Adipose tissue (tissue), 3 donors: ENCODE results near the gene NFKBIA. TPM values are rescaled to one million over a fixed set of nuclear protein-coding genes. Genes with fewer than 3 reads are reported as not detected.
"Not testable (repeated sequence)": the region's sequence is repeated elsewhere in the genome, so short reads cannot be mapped to it uniquely, and the experiment has no call there.

Experiments used
- H3K27ac ChIP-seq: one replicate; pipeline ENCODE4 v1.5.1; 2013; ENCODE audit warnings: low read depth, low read length
- WGBS, 3 donors: extraction: QIAGEN DNeasy Blood & Tissue Kit; methylation state at CpG; one replicate each; pipeline ENCODE4 v1.1.7; 2013; 5-methylcytosine and 5-hydroxymethylcytosine counted together
- polyA plus RNA-seq, 3 donors: library from polyadenylated mRNA; stranded (reverse); fragments of 200-250 nt; gene quantifications; one replicate each; pipeline ENCODE4 v1.2.3, GENCODE V29; 2013
- donor health status: healthy with polysubstance abuse.
- donor health status: Bipolar disorder and iron deficiency.
- donor health status: healthy.

The NFKBIA gene, protein sequence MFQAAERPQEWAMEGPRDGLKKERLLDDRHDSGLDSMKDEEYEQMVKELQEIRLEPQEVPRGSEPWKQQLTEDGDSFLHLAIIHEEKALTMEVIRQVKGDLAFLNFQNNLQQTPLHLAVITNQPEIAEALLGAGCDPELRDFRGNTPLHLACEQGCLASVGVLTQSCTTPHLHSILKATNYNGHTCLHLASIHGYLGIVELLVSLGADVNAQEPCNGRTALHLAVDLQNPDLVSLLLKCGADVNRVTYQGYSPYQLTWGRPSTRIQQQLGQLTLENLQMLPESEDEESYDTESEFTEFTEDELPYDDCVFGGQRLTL
- polyA plus RNA-seq = 100 to 1,000 TPM in 2 of 3 donors, 10 to 100 TPM in 1; 71.7 to 422 (median 244) TPM

DNA sequence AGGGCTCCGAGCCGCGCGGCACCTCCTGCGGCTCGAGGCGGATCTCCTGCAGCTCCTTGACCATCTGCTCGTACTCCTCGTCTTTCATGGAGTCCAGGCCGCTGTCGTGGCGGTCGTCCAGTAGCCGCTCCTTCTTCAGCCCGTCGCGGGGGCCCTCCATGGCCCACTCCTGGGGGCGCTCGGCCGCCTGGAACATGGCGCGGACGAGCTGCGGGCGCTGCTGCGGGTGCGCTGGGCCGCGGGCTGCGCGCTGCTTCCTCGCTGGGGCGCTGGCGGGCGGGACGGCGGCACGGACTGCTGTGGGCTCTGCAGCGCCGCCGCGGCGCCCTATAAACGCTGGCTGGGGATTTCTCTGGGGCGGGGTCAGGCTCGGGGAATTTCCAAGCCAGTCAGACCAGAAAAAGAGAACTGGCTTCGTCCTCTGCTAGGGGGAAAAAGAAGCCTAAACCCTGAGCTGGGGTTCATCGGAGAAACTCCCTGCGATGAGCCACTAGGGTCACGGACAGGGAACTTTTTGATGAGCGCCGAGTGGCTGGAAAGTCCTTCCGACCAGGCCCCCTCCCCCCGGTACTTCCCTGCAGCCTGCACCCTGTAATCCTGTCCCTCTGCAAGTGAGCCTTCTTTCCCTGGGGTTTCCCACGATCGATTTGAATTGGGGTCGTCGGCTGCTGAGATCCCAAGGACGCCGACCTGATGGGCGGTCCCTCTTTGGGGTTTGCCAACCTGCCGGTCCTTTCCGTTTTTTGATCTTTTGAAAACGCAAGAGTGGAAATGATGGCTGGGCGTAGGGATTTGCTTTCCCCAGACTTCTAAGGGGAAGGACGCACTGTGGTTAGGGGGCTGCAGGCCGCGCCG, at the start of gene NFKBIA:
Gene NFKBIA (minus strand): TSS at position 301 of the 855 bp plus-strand sequence. CDS start 105 bp downstream, at position 196.
- H3K27ac ChIP-seq = peak within 1 kb of the TSS; percentile 90
- 0% methylated on average over 47 to 69 of the region's 69 CpGs for WGBS, 3 donors

DNA sequence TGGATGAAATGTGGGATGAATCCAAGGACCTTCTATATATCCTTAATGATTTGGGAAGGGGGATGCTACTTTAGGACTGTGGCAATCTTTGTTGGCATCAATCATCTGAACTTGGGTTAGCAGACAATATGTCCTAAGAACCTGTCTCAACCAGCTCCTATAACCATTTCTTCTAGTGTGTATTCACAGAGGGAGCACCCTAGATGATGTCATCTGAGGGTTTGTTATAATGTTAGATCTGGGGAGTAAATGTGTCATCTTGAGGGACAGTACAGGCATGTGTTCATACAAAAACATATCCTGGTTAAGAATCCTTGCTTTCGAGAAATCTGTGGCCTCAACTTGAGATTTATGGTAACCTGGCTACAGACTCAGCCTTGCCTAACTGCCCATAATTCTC, 41.9 kb upstream of the NFKBIA start:
- whole genome bisulfite sequencing, 3 donors = 85 to 92% (median 88%) methylated on average over 1 of the region's 1 CpG

DNA sequence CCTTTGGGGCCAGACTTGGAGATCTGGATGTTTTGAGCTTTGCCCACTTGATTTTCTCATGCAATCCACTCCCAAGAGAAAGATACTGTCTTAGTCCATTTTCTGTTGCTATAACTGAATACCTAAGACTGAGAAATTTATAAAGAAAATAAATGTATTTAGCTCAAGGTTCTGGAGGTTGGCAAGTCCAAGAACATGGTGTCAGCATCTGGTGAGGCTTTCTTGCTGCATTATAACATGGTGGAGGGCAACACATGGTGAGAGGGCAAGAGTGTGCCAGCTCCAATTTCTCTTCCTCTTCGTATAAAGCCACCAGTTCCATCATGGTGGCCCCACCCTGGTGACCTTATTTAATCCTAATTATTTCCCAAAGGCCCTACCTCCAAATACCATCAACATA, 39.6 kb upstream of the NFKBIA start:
- no peak overlapping the region for H3K27ac ChIP-seq
- 65 to 93% (median 71%) methylated on average over 1 of the region's 1 CpG for WGBS, 3 donors

More for the DNA sequence above, 41.9 kb upstream of the NFKBIA start:
- H3K27ac ChIP-seq = no peak overlapping the region

DNA sequence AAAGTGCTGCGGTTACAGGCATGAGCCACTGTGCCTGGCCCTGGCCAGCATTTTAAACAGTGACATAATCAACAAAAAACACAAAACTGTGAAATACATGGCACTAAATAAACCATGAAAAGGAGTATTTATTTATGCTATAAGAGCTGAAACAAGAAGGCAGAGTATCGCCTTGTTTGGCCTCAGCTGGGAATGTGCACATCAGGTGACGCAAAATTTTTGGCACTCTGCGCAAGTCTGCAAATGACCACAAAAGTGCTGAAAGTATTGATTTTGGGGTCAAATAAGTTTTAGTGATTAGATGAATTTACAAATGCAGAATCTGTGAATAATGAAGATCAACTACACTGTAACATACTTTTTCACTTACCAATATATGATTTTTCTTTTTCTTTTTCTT, 36.6 kb upstream of the NFKBIA start:
- H3K27ac ChIP-seq = no peak overlapping the region
- WGBS, 3 donors = 59 to 97% (median 95%) methylated on average over 4 of the region's 4 CpGs

DNA sequence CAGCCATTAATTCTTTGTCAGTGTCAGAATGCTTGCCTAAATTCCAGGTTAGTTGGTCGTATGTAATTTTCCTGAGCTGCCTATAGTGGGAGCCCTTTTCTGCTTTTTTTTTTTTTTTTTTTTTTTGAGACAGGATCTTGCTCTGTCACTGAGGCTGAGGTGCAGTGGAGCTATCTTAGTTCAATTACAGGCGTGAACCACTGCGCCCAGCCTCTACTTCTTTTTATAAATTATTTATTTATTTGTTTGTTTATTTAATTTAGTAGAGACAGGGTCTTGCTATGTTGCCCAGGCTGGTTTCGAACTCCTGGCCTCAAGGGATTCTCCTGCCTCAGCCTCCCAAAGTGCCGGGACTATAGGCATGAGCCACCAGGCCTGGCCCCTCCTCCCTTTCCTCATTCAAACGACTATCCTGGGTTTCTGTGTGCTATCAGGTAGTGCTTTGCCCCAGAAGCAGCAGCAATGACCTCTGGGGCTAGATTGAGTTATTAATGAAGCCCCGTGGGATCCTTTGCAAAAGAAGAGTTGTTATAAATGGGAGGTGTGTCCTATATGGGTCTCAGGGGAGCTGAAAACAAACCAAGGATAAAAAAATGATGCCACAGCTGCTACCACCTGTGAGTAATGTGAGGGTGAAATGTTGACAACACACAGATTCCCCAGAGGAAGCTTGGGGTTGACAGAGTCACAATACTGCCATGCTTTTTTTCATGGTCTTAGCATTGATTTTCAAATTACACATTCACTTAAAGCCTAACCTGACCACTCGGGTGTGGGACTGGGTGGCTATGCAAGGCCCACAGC, 34.6 kb upstream of the NFKBIA start:
- H3K27ac ChIP-seq = no peak overlapping the region
- WGBS, 3 donors = 60 to 63% (median 63%) methylated on average over 8 of the region's 8 CpGs

DNA sequence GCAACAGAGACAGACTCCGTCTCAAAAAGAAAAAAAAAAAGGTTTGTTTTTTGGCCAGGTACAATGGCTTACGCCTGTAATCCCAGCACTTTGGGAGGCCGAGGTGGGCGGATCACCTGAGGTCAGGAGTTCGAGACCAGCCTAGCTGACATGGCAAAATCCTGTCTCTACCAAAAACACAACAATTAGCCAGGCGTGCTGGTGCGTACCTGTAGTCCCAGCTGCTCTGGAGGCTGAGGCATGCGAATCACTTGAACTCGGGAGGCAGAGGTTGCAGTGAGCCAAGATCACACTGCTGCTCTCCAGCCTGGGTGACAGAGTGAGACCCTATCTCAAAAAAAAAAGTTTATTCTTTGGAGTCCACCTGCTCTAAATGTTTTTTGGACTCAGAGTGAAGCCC, 33.9 kb upstream of the NFKBIA start:
- 91 to 96% (median 92%) methylated on average over 9 of the region's 9 CpGs for WGBS, 3 donors
- not testable (repeated sequence) for H3K27ac ChIP-seq

DNA sequence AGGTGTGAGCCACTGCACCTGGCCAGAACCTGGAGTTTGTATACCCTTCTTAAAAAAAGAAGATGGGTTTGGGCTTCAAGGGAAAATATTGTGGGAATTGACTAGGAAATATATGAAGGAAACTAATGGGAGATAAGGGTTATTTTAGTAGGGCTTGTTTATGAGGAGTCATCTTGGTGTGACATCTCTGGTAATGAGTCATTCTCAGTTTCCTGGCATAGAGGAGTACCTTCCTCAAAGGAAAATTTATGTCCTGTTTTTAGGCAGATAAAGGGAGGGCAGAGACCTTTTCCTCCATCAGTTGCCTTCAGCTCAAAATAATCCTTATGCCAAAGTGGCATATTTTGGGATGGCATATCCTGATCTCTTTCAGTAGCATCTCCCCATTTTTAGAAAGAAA, 30.6 kb upstream of the NFKBIA start:
- H3K27ac ChIP-seq = no peak overlapping the region

DNA sequence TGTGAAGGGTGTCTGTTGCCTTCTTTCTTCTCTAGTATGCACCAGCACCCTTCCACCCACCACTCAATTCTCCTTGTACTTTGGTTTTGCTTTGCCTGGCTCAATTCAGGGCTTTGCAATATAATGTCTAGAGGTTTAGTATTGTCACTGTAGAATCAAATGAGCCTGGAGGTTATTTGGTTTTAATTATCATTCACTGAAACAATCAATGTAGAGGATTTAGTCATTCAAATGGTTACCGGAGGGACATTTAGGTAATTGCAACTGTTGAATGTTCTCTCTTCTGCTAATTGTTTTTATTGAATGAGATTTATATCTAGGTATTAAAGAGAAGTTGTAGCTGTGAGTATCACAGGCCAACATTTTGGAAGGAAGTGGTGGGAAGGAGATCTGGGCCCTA, 29.3 kb upstream of the NFKBIA start:
- H3K27ac ChIP-seq = no peak overlapping the region
- 91 to 97% (median 97%) methylated on average over 1 of the region's 1 CpG for WGBS, 3 donors

DNA sequence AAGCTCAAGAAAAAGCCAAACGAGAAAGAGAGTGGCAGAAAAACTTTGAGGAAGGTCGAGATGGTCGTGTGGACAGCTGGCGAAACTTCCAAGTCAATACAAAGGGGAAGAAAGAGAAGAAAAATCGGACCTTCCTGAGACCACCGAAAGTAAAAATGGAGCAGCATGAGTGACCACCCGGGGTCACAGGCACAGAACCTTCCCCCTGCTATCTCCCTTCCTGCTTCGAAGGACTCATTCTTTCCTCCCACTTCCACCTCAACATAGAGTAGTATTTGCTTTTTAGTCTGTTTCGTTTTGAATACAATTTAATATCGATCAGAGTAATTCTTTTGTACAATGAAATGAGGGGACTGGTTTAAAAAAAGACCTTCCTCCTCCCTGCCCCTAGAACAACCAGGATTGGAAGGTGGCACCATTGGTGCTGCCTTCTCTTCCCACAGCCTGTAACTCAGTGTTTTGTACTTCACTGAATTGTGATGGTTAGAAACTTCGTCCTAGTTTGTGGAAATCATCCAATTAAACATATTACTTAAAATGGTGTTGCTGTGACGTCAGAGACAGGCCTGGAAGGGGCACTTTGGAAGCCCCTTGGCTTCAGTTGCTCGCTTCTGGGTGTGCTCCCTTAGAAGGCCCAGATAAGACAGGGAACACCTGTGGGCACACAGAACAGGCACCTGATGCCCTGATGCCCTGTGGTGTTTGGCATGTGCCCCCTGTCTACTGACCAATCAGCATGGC, 26.1 kb upstream of the NFKBIA start:
- H3K27ac ChIP-seq = no peak overlapping the region
- WGBS, 3 donors = 72 to 78% (median 77%) methylated on average over 13 of the region's 13 CpGs

DNA sequence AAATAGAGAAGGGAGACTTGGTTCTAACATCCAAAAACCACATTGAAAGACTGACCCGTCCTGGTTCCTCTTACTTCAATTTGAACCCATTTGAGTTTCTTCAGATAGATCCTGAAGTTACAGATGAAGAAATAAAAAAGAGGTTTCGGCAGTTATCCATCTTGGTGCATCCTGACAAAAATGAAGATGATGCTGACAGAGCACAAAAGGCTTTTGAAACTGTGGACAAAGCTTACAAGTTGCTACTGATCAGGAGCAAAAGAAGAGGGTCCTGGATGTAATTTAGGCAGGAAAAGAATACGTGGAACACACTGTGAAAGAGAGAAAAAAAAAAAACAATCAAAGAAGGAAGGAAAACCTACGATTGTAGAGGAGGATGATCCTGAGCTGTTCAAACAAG, 25.4 kb upstream of the NFKBIA start:
- H3K27ac ChIP-seq = no peak overlapping the region

DNA sequence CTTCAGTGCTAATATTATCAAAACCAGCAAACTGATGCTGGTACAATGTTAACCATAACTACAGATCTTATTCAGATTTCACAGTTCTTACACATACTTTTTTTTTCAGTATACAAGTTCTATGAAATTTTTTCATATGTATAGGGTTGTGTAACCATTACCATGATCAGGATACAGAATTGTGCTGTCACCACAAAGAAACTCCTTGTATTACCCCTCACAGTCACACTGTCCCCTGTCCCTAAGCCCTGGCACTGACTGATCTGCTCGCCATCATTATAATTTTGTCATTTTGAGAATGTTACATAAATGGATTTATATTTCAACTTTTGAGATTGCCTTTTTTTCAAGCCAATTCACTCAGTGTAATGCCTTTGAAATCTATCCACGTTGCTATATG, 21.3 kb upstream of the NFKBIA start:
- WGBS, 3 donors = 60 to 80% (median 80%) methylated on average over 2 of the region's 2 CpGs
- no peak overlapping the region for H3K27ac ChIP-seq

More for the DNA sequence above, 25.4 kb upstream of the NFKBIA start:
- 53 to 61% (median 54%) methylated on average over 4 of the region's 4 CpGs for WGBS, 3 donors

DNA sequence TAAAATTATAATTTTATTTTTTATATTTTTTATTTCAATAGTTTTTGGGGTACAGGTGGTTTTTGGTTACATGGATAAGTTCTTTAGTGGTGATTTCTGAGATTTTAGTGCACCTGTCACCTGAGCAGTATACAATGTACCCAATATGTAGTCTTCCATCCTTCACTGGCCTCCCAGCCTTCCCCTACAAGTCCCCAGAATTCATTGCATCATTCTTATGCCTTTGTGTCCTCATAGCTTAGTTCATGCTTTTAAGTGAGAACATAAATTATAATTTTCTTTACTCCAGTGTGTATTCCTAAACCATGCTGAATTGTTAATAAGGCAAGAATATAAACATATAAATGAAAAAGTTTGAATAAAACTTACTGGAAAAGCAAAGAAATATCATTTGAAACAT, 19.1 kb upstream of the NFKBIA start:
- no peak overlapping the region for H3K27ac ChIP-seq

DNA sequence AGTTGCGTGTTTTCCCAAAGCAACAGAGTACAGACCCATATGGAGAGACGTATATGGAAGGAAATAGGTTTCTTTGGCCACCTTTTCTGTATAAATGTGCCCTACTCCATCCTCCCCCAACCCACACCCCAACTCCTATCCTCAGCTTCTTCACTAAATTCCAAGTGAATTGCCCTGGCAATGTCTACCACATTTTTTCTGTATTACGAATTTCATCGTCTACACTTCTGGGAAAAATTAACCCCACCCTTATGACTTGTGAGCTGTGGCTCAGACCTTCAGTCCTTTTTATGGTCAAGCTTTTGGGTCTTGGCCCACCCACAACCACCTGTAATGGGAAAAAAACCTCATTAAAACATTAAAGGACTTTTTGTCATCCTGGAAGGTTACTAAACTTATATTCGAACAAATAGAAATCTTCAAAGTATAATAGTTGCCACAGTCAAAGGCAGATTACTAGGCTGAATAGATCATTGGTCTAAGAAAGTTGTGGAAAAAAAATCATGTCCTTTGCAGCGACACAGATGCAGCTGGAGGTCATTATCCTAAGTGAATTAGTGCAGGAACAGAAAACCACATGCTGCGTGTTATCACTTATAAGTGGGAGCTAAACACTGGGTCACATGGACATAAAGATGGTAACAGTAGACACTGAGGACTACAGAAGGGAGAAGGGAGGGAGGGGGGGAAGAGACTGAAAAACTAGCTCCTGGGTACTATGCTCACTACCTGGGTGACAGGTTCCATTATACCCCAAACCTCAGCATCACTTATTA, 15.7 kb upstream of the NFKBIA start:
- WGBS, 3 donors = 67 to 83% (median 70%) methylated on average over 7 of the region's 7 CpGs
- no peak overlapping the region for H3K27ac ChIP-seq

DNA sequence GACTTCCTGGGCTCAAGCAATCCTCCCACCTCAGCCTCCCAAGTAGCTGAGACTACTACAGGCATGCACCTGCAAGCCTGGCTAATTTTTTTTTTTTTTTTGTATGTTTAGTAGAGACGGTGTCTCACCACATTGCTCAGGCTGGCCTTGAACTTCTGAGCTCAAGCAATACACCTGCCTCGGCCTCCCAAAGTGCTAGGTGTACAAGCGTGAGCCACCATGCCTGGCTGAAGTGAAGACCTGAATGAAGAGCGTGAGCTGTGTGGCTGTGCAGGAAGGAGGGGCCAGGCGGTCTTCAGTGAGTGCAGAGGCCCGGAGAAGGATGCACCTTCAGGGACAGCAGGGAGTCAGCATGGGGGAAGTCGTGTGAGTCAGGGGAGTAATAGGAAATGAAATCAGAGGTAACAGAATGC, 14.9 kb upstream of the NFKBIA start:
- H3K27ac ChIP-seq = no peak overlapping the region
- 65 to 72% (median 65%) methylated on average over 7 of the region's 7 CpGs for WGBS, 3 donors

DNA sequence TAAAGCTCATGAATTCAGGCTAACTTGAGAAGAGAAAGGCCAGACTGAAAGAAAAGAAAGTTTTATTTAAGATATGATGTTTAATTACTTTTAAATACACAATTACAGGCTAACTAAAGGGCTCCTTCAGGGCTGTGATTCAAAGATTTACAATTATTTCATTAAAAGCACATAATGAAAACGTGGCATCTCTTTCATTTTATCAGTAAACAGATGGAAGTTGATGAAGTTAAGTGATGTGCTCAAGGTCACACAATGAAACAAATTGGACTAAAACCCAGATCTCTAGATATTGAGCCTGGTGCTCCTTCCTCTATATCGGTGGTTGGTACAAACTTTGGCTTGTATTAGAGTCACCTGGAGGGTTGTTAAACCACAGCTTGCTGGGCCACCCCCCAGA, 13.5 kb upstream of the NFKBIA start:
- H3K27ac ChIP-seq = no peak overlapping the region
- WGBS, 3 donors = 52 to 76% (median 69%) methylated on average over 2 of the region's 2 CpGs

DNA sequence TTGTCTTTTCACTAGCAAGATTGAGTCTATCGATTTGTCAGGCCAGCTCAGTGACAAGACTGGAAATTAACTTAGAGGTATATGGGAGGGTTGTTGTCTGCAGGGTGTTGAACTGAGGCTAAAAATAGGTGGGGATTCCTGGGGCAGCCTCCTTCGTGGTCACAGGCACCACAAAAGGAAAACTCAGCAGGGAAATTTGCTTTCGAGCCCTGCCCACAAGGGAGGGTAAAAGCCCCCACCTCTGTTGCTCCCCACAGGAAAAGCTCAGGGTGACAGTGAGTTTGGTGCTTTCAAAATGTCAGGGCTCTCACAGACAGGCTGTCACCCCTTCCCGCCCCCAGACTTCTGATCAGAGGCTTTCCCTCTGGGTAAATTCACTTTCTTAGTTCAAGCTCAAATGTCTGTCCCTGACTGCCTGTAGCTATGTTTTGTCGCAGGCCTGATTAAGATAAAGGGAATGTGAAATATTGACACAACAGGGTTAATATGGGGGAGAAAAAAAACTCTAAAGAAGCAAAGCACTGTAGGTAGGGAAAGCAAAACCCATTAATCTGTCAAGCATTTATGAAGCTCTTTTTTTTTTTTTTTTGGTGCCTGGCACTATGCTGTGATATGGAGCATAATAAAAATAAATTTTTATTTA, 11.7 kb upstream of the NFKBIA start:
- no peak overlapping the region for H3K27ac ChIP-seq
- 36 to 46% (median 45%) methylated on average over 5 of the region's 5 CpGs for WGBS, 3 donors

DNA sequence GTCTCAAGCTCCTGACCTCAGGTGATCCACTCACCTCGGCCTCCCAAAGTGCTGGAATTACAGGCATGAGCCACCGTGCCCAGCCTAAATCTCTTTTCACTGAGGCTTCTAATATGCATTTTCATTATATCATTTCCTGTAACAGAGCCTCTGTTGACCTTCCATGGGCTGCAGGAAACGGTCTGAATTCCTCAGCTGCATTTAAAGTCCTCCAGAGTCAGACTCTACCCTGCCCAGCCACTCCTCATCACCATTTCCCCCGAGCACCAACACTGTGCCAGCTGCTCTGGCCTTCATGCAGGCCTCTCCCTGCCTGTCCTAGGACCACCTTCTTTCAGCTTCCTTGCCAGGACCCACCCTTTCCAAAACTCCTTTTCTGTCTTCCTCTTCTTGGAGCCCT, 9.8 kb upstream of the NFKBIA start:
- no peak overlapping the region for H3K27ac ChIP-seq
- 40 to 54% (median 45%) methylated on average over 4 of the region's 4 CpGs for WGBS, 3 donors
